GM18951 (cell line): ENCODE results near the gene EEF1AKMT1.
A peak's percentile ranks its signal among the peaks of the same experiment; 100 is the strongest.

ENCODE experiments used
- POLR2A ChIP-seq: IDR thresholded peaks from 4 replicates; pipeline ENCODE4 v1.6.1; 2011; ENCODE audit warnings: mild to moderate bottlenecking; ENCODE audit not compliant: insufficient read length, insufficient read depth; ENCODE audit errors: extremely low read depth
- in situ Hi-C: fragments of 300-500 bp; cut with MboI; formaldehyde crosslinking; loops from one replicate; pipeline ENCODE4 v1.12.0; 2022; ENCODE audit warnings: low sequenced_read_pairs, mixed read lengths, inconsistent platforms; ENCODE audit not compliant: unreplicated experiment

EEF1AKMT1 gene

DNA sequence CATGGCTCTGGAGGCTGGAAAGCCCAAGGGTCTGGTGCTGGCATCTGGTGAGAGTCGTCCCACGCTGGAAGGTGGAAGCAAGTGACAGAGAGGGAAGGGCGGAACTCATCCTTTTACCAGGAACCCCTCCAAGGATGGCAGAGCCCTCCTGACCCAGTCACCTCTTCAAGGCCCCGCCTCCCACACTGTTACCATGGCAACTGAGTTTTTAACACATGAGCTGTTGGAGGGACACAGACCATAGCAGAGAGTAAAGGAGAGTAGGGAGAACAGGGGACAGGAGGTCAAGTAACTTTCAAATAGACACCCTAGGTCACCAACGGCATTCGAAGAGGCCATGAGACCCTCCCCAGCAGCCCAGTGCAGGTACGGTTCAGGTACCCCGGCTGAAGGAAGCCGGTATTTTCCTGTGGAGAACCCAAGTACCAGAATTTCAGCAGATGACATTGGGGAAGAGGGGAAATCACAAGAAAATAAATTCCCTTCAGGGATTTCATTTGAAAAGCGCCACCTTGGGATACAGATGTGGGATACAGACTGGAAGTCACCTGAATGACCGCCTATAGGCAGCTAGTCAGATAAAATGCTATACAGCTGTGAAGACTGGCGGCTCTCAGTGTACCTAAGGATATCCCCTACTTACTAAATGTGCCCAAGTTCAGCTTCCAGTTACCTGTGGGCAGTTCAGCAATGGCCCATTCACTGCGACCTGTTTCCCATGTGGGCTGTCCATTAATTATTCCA, 62.3 kb downstream of the EEF1AKMT1 start:
- no peak for TF ChIP-seq POLR2A
- in situ Hi-C loops = no loop called here

DNA sequence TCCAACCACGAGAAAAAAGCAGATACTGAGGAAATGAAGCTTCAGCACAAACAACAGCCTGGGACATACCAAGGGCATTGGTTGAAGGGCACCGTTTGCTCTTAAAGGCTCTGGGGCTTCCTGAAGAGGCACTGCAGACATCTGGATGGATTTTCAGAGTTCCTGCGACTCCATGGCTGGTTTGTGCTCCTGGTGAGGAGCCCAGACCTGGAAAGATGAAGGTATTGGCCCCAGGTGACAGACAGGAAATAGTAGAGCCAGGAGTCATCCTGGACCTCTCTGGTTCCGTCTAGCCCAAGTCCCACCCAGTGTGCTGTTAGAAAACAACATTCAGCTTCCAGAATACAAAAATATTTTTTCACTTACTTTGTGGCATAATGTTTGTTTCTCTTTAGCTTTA, 64.0 kb downstream of the EEF1AKMT1 start:
- in situ Hi-C loops = no loop called here
- TF ChIP-seq POLR2A = no peak

DNA sequence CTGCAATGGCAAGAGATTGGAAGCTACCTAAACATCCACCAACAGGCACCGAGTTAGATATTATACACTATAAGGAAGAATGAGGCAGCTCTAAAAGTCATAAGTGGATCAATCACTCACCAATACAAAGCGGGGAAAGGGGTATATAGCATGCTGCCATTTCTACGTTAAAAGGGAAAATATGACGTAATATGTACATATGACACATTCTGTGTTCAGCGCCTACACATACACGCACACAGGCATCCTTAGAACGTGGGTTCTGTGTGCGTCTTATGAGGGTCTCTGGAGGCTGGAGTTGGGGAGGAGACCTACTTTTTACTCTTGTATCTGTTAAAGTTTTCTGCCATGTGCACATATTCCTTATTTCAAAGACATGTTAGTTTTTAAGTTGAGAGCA, 64.4 kb downstream of the EEF1AKMT1 start:
- no peak for TF ChIP-seq POLR2A
- in situ Hi-C loops = no loop called here

DNA sequence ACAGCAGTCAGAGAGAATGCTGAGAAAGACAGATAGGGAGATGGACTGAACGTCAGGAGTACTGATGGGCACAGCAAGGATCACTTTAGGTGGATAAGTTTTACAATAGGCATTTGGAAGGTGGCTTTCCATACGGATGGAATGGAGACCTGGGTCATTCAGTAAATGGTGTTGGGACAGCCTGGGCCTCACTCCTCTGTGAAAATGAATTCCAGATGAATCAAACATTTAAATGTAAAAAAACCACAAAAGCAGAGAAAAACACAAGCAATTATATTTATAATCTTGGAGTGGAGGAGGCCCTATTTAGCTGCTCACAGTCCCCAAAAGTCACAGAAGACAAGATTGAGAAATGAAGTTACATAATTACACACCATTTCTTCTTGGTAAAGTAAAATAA, 65.5 kb downstream of the EEF1AKMT1 start:
- in situ Hi-C loops = no loop called here
- TF ChIP-seq POLR2A = no peak

DNA sequence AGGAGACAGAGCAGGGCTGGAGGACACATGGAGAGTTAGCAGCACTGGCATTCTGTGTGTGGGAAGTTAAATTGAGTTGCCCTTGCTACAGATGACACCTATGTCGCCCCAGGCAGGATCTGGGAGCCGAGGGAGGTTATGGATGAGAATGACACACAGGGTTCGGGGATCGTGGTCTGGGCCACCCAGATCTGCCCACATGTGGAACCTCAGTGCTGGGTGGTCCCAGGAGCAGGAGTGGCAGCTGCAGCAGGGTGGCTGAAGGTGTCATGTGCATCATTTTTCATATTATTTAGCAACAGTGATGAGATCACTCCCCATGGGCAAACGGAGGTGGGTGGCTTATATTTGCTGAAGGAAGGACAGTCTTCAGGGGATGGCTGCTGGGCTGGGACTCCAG, 67.1 kb downstream of the EEF1AKMT1 start:
- TF ChIP-seq POLR2A = no peak
- in situ Hi-C loops = no loop called here

DNA sequence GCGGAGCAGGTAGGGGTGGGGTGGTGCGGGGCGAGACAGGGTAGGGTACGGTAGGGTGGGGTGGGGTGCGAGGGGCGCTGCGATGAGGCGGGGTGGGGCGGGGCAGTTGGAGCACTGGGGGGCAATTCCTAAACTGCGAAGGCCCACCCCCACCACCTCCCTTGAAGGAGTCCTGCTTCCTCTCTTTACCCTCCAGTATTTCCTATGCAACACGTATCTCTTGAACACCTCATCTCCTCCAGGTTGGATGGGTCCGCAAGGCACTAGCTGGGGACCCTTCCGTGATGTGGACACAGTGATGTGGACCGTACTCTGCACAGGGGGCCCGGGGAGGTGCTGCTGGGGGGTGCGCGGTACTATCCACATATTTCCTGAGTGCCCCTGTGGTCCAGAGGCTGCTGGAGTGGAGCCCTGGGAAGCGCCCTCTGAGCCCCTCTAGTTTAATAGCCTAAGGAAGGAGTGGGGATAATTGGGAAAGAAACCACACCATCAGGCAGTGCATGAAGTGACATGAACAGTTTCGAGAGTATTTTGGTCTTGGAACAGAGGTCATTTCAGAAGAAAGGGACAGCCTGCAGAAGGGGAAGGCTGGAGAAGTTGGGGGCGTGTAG, 69.2 kb downstream of the EEF1AKMT1 start:
- TF ChIP-seq POLR2A = no peak
- in situ Hi-C loops = no loop called here

DNA sequence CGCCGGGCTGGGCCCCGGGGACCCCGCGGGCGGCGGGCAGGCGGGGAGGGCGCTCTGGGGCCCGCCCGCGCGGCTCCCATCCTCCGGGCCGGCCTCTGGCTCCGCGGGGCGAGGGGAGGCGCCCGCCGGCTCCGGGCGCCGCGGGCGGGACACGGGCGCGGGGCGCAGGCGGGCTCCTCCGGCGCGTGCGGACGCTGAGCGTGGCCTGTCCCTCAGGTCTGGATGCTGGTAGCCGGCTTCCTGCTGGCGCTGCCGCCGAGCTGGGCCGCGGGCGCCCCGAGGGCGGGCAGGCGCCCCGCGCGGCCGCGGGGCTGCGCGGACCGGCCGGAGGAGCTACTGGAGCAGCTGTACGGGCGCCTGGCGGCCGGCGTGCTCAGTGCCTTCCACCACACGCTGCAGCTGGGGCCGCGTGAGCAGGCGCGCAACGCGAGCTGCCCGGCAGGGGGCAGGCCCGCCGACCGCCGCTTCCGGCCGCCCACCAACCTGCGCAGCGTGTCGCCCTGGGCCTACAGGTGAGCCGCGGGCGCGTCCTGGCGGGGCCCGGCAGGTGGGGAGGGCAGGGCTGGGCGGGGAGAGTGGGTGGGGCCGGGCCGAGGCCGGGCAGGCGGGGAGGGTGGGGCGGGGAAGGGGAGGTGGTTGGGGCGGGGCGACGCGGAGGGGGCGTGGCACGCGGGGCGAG, 69.8 kb downstream of the EEF1AKMT1 start:
- in situ Hi-C loops = no loop called here
- peak; percentile 49 for TF ChIP-seq POLR2A

DNA sequence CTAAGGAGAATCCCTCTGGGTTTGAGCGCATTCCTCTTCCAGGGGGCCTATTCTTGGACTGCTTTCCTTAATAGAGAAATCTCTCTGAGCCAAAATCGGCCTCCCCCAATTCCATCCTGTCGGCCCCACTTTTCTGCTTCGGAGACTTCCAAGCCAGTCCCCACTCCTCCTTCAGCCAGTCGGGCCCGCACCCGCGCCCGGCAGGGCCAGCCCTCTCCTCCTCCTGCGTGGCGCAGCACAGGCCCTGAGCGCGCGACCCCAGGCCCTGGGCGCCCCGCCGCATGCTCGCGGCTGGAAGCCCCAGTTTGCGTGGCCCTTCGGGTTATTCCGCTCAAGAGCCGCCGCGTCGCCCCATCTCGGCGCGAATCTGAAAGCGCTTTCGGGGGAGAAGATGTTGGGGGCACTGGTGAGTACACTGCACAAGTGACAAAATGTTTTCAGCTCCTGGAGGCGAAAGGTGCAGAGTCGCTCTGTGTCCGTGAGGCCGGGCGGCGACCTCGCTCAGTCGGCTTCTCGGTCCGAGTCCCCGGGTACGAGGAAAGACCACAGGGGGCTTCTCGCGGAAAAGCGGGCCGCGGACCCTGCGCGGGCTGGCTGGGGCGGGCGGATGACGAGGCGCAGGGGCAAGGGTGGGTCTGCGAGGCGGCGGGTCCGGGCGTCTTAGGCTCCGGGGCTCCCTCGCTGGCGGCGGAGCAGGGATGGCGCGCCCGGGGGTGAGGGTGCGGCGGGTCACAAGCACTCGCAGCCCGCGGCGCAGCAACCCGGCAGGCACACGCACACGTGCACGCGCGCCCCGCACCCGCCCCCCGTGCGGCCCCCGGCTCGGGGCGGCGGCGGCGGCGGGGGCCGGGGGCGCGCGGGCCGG, 70.6 kb downstream of the EEF1AKMT1 start, which contains the start of gene IL17D:
Gene IL17D (plus strand): TSS at position 785 of the 865 bp plus-strand sequence. CDS start 303 bp downstream, outside the sequence.
- no peak for TF ChIP-seq POLR2A
- in situ Hi-C loops = no loop called here

DNA sequence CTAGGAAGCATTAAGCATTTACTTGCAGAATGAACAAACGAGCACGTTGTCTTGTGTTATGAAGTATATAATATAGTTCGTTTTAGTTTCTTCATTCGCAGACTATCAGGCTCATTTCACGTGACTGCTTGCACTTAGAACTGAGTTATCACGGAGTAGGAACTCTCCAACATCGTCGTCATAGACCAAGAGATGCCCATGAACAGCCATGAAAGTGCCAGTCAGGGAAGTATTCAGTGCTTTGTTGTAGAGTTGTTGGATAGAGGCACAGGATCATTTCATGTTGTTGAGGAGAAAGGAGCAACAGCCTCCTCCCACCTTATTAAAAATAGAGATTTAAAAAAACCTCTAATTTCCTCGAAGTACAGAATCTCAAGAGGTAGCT, 71.2 kb downstream of the EEF1AKMT1 start:
- in situ Hi-C loops = no loop called here
- no peak for TF ChIP-seq POLR2A

DNA sequence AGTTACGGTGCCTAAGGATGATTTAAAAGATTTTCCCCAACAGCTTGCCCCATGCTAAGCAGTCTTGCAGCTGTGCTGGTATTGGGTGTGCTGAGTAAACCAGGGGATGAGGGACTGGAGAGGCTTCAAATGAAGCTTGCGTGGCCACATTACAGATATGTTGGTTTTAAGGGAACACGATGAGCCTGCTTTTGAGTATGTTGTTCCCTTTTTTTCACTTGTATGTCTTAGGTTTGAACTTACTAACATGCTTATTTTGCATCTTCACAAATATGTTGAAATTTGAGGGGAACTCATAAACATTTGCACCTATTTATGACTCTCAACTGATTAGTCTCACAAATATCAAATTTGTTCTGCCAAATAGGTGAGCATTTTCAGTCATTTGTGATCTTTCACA, 72.3 kb downstream of the EEF1AKMT1 start:
- in situ Hi-C loops = no loop called here

DNA sequence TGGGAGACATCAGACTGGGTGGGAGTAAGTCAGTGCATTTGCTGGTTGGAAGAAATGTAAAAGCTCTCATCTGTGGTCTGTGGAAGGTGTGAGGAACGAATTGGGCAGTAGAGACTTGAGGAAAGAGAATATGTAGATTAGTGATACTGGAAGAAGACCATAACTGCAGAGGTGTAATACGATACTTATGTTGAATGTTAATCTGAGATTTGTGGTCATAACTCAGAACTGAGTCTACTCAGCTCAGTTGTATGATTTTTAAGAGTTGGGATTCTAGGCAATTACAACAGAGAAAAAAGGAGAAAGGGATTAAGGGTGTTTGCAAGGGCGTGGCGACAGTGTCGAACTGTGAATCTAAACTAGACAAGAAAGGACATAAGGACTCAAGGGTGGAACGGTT, 73.5 kb downstream of the EEF1AKMT1 start:
- TF ChIP-seq POLR2A = no peak

More for the DNA sequence above, 72.3 kb downstream of the EEF1AKMT1 start:
- no peak for TF ChIP-seq POLR2A

DNA sequence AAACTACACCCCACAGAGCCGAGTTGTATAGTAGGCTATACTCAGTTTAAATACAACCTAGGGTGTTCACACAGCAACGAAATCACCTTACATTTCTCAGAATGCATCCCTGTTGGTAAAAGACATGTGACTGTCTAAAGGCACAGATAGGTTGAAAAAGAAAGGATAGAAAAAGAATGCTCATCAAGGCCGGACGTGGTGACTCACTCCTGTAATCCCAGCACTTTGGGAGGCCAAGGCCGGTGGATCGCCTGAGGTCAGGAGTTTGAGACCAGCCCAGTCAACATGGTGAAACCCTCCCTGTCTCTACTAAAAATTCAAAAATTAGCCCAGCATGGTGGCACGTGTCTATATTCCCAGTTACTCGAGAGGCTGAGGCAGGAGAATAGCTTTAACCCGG, 74.0 kb downstream of the EEF1AKMT1 start:
- TF ChIP-seq POLR2A = no peak
- in situ Hi-C loops = no loop called here

More for the DNA sequence above, 73.5 kb downstream of the EEF1AKMT1 start:
- in situ Hi-C loops = no loop called here

DNA sequence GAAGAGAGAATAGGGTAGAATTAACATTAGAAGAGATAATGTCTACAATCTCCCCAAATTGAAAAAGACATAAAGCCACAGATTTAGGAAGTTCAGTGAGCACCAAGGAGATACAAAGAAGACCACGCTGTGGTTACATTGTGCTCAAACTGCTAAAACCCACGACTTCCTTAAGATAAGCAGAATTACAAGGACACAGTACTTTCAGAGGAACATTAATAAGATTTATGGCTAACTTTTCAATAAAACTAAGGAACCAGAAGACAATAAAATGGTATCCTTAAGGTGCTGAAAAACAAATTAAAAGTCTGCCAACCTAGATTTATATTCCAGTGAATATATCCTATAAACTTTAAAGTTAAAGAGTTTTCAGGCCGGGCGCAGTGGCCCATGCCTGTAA, 77.7 kb downstream of the EEF1AKMT1 start:
- no peak for TF ChIP-seq POLR2A
- in situ Hi-C loops = no loop called here
